Measurements from ENCODE around the gene PI4KB.

DNA sequence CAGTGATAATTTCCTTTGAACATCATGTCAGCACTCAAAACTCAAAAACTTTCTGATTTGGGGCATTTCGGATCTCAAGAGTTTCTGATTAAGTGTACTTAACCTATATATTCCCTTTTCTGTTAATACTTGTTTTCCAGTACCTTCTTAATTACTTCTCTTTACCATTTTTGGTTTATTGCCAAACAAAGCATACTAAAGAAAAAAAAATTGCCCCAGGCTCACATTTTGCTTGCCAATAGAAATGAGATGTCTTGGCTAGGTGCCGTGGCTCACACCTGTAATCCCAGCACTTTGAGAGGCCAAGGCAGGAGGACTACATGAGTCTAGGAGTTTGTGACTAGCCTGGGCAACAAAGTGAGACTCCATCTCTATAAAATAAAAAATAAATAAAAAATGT, 67.9 kb downstream of the PI4KB start:
- TF ChIP-seq POLR2AphosphoS5 (IDR thresholded peaks at IDR 0.05; ENCODE audit: low read depth, low read length): no peak
- no peak for TF ChIP-seq JUND (IDR thresholded peaks at IDR 0.05)
- TF ChIP-seq ZNF274 (IDR thresholded peaks at IDR 0.05; ENCODE audit: low read depth, low read length): no peak
- TF ChIP-seq, protein P1, sequence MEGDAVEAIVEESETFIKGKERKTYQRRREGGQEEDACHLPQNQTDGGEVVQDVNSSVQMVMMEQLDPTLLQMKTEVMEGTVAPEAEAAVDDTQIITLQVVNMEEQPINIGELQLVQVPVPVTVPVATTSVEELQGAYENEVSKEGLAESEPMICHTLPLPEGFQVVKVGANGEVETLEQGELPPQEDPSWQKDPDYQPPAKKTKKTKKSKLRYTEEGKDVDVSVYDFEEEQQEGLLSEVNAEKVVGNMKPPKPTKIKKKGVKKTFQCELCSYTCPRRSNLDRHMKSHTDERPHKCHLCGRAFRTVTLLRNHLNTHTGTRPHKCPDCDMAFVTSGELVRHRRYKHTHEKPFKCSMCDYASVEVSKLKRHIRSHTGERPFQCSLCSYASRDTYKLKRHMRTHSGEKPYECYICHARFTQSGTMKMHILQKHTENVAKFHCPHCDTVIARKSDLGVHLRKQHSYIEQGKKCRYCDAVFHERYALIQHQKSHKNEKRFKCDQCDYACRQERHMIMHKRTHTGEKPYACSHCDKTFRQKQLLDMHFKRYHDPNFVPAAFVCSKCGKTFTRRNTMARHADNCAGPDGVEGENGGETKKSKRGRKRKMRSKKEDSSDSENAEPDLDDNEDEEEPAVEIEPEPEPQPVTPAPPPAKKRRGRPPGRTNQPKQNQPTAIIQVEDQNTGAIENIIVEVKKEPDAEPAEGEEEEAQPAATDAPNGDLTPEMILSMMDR (IDR thresholded peaks at IDR 0.05 in 2 of 3, conservative IDR thresholded peaks at IDR 0.05 in 1 of 3; ENCODE audit: borderline replicate concordance in 1 of 3, insufficient read depth in 1 of 3, low read depth in 2 of 3, low read length in 2 of 3): no peak
- TF ChIP-seq, protein P2, sequence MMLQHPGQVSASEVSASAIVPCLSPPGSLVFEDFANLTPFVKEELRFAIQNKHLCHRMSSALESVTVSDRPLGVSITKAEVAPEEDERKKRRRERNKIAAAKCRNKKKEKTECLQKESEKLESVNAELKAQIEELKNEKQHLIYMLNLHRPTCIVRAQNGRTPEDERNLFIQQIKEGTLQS (IDR thresholded peaks at IDR 0.05): no peak
- no peak for TF ChIP-seq RAD21 (IDR thresholded peaks at IDR 0.05; ENCODE audit: low read depth)
- no peak for TF ChIP-seq POLR2A (IDR thresholded peaks at IDR 0.05; ENCODE audit: borderline replicate concordance, extremely low read depth, insufficient read depth, insufficient read length)
- no peak for TF ChIP-seq YY1 (IDR thresholded peaks at IDR 0.05; ENCODE audit: extremely low read depth, insufficient replicate concordance, low read depth, low read length)
- no peak for TF ChIP-seq SRF (IDR thresholded peaks at IDR 0.05; ENCODE audit: low read depth)

Data from HCT116 (cell line).